GM08714 (cell line): Measurements from ENCODE around the gene NT5E.

Experiments
- H3K4me3 ChIP-seq: fragments of 200-500 bp; sonication (Bioruptor generic); 2 replicates; pipeline ENCODE4 v1.5.1; 2014; ENCODE audit warnings: mild to moderate bottlenecking, low read length, inconsistent platforms
- ZNF274 ChIP-seq: IDR thresholded peaks from 2 replicates; pipeline ENCODE4 v1.6.1; 2012; ENCODE audit warnings: mild to moderate bottlenecking, low read depth, low read length

NT5E gene

GRCh38 chr6:85537055-85537494 is 87.2 kb downstream of the NT5E start:
- no peak for TF ChIP-seq ZNF274

GRCh38 chr6:85544776-85545175 is 94.9 kb downstream of the NT5E start:
- TF ChIP-seq ZNF274, result no peak

More at GRCh38 chr6:85537055-85537494, 87.2 kb downstream of the NT5E start:
- no peak overlapping the region for H3K4me3 ChIP-seq

More at GRCh38 chr6:85544776-85545175, 94.9 kb downstream of the NT5E start:
- no peak overlapping the region for H3K4me3 ChIP-seq
